HepG2 (cell line): Measurements from ENCODE around the gene NFATC3. TPM values are rescaled to one million over a fixed set of nuclear protein-coding genes. Genes with fewer than 3 reads are reported as not detected.

ENCODE experiments used
- JUNB ChIP-seq: sonication (generic); formaldehyde crosslinking; IDR thresholded peaks from 2 replicates; pipeline ENCODE4 v1.8.0; 2022; ENCODE audit warnings: missing genetic modification reagents, mild to moderate bottlenecking, borderline replicate concordance
- RBM39 ChIP-seq: fragments of 200-400 bp; formaldehyde crosslinking; IDR thresholded peaks from one replicate; pipeline ENCODE4 v1.6.1; 2018; ENCODE audit warnings: antibody characterized with exemption, mild to moderate bottlenecking, low read depth, low read length; ENCODE audit not compliant: poor library complexity, severe bottlenecking
- SMAD1 ChIP-seq: sonication (generic); formaldehyde crosslinking; IDR thresholded peaks from 2 replicates; pipeline ENCODE4 v1.4.0; 2020; ENCODE audit warnings: missing genetic modification reagents, low read depth, mild to moderate bottlenecking, borderline replicate concordance
- SP4 ChIP-seq: sonication (generic); formaldehyde crosslinking; IDR thresholded peaks from 2 replicates; pipeline ENCODE4 v1.8.1; 2023; ENCODE audit warnings: mild to moderate bottlenecking, missing genetic modification reagents
- ZNF460 ChIP-seq: sonication (generic); formaldehyde crosslinking; IDR thresholded peaks from 2 replicates; pipeline ENCODE4 v1.5.1; 2020; ENCODE audit warnings: missing genetic modification reagents, mild to moderate bottlenecking, borderline replicate concordance
- ZNF781 ChIP-seq: sonication (generic); formaldehyde crosslinking; IDR thresholded peaks from 2 replicates; pipeline ENCODE4 v1.5.1; 2020; ENCODE audit warnings: borderline replicate concordance, mild to moderate bottlenecking, missing genetic modification reagents; ENCODE audit errors: not compliant biosample characterization
- ZSCAN29 ChIP-seq: sonication (generic); formaldehyde crosslinking; conservative IDR thresholded peaks from 2 replicates; pipeline ENCODE4 v1.4.0; 2020; ENCODE audit warnings: mild to moderate bottlenecking, missing genetic modification reagents
- polyA plus RNA-seq, 8 experiments: library from polyadenylated mRNA; depleted of rRNA in 3 of 8; stranded (reverse) in 7 of 8; unstranded in 1 of 8; fragments of >200 nt; fragmentation: Illumina TruSeq in 4 of 8; extraction: Trizol in 4 of 8; gene quantifications; 2 replicates each; pipeline versions ENCODE4 v1.2.1 to v1.2.3, GENCODE V29; 2011 to 2016; ENCODE audit warnings: low read depth in 4 of 8, missing spikeins in 1 of 8, mixed read lengths in 1 of 8; ENCODE audit not compliant: insufficient read depth in 1 of 8
- total RNA-seq, 5 experiments: library from RNA; depleted of rRNA; stranded (reverse); fragments of >200 nt; fragmentation: Illumina TruSeq; extraction: Trizol; gene quantifications; 2 replicates each; pipeline ENCODE4 v1.2.3, GENCODE V29; 2016; ENCODE audit warnings: low read depth in 1 of 5
- TF ChIP-seq, protein P1 (sequence below): sonication (generic); formaldehyde crosslinking; IDR thresholded peaks from 2 replicates; pipeline ENCODE4 v1.5.0; 2020; ENCODE audit warnings: mild to moderate bottlenecking, missing genetic modification reagents, borderline replicate concordance
- TF ChIP-seq, protein P2 (sequence below): sonication (generic); formaldehyde crosslinking; IDR thresholded peaks from 2 replicates; pipeline ENCODE4 v1.5.0; 2020; ENCODE audit warnings: mild to moderate bottlenecking, missing genetic modification reagents
- TF ChIP-seq, protein P3 (sequence below): IDR thresholded peaks from 2 replicates; pipeline ENCODE4 v1.6.1; 2016; ENCODE audit warnings: low read depth, missing genetic modification reagents, missing compliant biosample characterization
- TF ChIP-seq, protein P4 (sequence below): sonication (generic); formaldehyde crosslinking; IDR thresholded peaks from 2 replicates; pipeline ENCODE4 v1.4.0; 2020; ENCODE audit warnings: mild to moderate bottlenecking, missing genetic modification reagents
- TF ChIP-seq, protein P5 (sequence below): sonication (generic); formaldehyde crosslinking; IDR thresholded peaks from 2 replicates; pipeline ENCODE4 v1.4.0; 2020; ENCODE audit warnings: mild to moderate bottlenecking, missing genetic modification reagents

Gene NFATC3
- total and polyA plus RNA-seq, 2 of the 13 experiments (the other 11 are each of a cell fraction or from before 2014, with no cell fraction given): 52.6 to 62.7 TPM

DNA sequence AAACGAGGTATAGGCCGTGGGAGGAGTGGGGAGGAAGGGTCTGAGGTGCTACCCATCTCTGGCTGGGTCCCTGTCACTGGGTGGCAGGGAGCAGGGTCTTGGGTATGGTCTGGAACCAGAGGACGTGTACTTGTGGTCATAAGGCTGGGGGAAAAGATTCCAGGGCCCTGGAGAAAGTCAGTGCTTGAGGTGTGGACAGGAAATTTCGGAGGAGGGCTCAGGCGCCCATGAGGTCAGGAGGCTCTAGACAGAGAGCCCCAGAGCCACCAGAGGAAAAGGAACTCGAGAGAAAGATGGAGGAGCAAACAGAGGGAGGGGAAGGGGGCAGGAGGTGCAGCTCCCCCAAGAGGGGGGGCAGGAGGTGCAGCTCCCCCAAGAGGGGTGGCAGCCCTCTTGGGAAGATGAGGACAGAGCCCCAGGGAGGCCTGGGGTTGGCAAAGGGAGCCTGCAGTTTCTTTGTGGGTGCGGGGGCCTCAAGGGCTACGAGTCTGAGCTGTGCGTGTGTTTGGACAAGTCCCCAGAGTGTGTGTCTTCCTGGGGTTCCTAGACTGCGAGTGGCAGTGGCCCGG, 178.5 kb downstream of the NFATC3 start (continued):
- TF ChIP-seq, protein P1, sequence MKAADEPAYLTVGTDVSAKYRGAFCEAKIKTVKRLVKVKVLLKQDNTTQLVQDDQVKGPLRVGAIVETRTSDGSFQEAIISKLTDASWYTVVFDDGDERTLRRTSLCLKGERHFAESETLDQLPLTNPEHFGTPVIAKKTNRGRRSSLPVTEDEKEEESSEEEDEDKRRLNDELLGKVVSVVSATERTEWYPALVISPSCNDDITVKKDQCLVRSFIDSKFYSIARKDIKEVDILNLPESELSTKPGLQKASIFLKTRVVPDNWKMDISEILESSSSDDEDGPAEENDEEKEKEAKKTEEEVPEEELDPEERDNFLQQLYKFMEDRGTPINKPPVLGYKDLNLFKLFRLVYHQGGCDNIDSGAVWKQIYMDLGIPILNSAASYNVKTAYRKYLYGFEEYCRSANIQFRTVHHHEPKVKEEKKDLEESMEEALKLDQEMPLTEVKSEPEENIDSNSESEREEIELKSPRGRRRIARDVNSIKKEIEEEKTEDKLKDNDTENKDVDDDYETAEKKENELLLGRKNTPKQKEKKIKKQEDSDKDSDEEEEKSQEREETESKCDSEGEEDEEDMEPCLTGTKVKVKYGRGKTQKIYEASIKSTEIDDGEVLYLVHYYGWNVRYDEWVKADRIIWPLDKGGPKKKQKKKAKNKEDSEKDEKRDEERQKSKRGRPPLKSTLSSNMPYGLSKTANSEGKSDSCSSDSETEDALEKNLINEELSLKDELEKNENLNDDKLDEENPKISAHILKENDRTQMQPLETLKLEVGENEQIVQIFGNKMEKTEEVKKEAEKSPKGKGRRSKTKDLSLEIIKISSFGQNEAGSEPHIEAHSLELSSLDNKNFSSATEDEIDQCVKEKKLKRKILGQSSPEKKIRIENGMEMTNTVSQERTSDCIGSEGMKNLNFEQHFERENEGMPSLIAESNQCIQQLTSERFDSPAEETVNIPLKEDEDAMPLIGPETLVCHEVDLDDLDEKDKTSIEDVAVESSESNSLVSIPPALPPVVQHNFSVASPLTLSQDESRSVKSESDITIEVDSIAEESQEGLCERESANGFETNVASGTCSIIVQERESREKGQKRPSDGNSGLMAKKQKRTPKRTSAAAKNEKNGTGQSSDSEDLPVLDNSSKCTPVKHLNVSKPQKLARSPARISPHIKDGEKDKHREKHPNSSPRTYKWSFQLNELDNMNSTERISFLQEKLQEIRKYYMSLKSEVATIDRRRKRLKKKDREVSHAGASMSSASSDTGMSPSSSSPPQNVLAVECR (CRISPR knock-in tag): no peak
- TF ChIP-seq, protein P2, sequence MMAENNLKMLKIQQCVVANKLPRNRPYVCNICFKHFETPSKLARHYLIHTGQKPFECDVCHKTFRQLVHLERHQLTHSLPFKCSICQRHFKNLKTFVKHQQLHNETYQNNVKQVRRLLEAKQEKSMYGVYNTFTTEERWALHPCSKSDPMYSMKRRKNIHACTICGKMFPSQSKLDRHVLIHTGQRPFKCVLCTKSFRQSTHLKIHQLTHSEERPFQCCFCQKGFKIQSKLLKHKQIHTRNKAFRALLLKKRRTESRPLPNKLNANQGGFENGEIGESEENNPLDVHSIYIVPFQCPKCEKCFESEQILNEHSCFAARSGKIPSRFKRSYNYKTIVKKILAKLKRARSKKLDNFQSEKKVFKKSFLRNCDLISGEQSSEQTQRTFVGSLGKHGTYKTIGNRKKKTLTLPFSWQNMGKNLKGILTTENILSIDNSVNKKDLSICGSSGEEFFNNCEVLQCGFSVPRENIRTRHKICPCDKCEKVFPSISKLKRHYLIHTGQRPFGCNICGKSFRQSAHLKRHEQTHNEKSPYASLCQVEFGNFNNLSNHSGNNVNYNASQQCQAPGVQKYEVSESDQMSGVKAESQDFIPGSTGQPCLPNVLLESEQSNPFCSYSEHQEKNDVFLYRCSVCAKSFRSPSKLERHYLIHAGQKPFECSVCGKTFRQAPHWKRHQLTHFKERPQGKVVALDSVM (CRISPR knock-in tag): peak; percentile 49
- TF ChIP-seq SP4 (CRISPR knock-in tag) (no peak), ZNF781 (CRISPR knock-in tag) (peak; percentile 55), RBM39 (no peak), SMAD1 (CRISPR knock-in tag) (no peak), JUNB (no peak), ZNF460 (no peak), ZSCAN29 (CRISPR knock-in tag) (no peak)
- TF ChIP-seq, protein P3, sequence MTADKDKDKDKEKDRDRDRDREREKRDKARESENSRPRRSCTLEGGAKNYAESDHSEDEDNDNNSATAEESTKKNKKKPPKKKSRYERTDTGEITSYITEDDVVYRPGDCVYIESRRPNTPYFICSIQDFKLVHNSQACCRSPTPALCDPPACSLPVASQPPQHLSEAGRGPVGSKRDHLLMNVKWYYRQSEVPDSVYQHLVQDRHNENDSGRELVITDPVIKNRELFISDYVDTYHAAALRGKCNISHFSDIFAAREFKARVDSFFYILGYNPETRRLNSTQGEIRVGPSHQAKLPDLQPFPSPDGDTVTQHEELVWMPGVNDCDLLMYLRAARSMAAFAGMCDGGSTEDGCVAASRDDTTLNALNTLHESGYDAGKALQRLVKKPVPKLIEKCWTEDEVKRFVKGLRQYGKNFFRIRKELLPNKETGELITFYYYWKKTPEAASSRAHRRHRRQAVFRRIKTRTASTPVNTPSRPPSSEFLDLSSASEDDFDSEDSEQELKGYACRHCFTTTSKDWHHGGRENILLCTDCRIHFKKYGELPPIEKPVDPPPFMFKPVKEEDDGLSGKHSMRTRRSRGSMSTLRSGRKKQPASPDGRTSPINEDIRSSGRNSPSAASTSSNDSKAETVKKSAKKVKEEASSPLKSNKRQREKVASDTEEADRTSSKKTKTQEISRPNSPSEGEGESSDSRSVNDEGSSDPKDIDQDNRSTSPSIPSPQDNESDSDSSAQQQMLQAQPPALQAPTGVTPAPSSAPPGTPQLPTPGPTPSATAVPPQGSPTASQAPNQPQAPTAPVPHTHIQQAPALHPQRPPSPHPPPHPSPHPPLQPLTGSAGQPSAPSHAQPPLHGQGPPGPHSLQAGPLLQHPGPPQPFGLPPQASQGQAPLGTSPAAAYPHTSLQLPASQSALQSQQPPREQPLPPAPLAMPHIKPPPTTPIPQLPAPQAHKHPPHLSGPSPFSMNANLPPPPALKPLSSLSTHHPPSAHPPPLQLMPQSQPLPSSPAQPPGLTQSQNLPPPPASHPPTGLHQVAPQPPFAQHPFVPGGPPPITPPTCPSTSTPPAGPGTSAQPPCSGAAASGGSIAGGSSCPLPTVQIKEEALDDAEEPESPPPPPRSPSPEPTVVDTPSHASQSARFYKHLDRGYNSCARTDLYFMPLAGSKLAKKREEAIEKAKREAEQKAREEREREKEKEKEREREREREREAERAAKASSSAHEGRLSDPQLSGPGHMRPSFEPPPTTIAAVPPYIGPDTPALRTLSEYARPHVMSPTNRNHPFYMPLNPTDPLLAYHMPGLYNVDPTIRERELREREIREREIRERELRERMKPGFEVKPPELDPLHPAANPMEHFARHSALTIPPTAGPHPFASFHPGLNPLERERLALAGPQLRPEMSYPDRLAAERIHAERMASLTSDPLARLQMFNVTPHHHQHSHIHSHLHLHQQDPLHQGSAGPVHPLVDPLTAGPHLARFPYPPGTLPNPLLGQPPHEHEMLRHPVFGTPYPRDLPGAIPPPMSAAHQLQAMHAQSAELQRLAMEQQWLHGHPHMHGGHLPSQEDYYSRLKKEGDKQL (CRISPR knock-in tag): no peak
- TF ChIP-seq, protein P4, sequence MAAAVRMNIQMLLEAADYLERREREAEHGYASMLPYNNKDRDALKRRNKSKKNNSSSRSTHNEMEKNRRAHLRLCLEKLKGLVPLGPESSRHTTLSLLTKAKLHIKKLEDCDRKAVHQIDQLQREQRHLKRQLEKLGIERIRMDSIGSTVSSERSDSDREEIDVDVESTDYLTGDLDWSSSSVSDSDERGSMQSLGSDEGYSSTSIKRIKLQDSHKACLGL: peak; percentile 53; the same call in 1 of the 2 replicates
- TF ChIP-seq, protein P5, sequence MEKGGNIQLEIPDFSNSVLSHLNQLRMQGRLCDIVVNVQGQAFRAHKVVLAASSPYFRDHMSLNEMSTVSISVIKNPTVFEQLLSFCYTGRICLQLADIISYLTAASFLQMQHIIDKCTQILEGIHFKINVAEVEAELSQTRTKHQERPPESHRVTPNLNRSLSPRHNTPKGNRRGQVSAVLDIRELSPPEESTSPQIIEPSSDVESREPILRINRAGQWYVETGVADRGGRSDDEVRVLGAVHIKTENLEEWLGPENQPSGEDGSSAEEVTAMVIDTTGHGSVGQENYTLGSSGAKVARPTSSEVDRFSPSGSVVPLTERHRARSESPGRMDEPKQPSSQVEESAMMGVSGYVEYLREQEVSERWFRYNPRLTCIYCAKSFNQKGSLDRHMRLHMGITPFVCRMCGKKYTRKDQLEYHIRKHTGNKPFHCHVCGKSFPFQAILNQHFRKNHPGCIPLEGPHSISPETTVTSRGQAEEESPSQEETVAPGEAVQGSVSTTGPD (CRISPR knock-in tag): 0 out of 2 replicates have a peak, but pooled peaks have one; percentile 45
